ENCODE data around the gene EVPLL.
"Not testable (repeated sequence)": the region's sequence is repeated elsewhere in the genome, so short reads cannot be mapped to it uniquely, and the experiment has no call there.

DNA sequence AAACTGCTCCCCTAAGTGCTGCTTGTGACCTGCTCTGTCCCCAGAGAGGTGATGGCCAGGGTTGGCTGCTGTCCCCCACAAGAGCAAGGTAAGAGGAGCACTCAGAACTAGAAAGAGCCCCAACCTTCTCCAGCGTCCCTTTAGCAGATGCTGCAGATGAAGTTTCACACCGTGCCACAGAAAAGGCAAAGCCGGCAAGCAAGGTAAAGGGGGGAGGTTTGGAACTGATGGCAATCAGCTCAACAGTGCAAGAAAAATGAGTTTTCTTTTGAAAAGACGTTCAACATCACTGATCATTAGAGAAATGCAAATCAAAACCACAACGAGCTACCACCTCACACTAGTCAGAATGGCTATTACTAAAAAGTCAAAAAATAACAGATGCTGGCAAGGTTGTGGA lies 26.0 kb downstream of the EVPLL start:
- not testable (repeated sequence) for TF ChIP-seq CTCF (IDR thresholded peaks at IDR 0.05; ENCODE audit: low read depth, low read length); EZH2phosphoT487 (IDR thresholded peaks at IDR 0.05; ENCODE audit: low read depth)

Measured in OCI-LY3 (cell line).